GM23338 (cell line): ENCODE results near the gene WDR49. TPM values are rescaled to one million over a fixed set of nuclear protein-coding genes. Genes with fewer than 3 reads are reported as not detected.

ENCODE experiments used
- ATAC-seq: fragments of 200-7000 bp; cut with Tn5 transposase; 3 replicates; pipeline ENCODE4 v1.9.1; 2020
- DNase-seq: peaks from one replicate; pipeline ENCODE4 v3.0.0-alpha.2; 2015; ENCODE audit warnings: low spot score
- H2AFZ ChIP-seq: fragments of 200-600 bp; sonication (generic); 2 replicates; pipeline ENCODE4 v1.8.0; 2016; ENCODE audit warnings: antibody characterized with exemption, mild to moderate bottlenecking, moderate library complexity
- H3F3A ChIP-seq: fragments of 200-600 bp; sonication (generic); replicated peaks from 2 replicates; pipeline ENCODE4 v1.8.0; 2017; ENCODE audit warnings: antibody characterized with exemption, mixed run types, low read depth
- H3K27ac ChIP-seq: fragments of 200-600 bp; sonication (generic); 2 replicates; pipeline ENCODE4 v1.6.1; 2016; ENCODE audit warnings: low read depth
- H3K27me3 ChIP-seq: fragments of 200-600 bp; sonication (generic); 2 replicates; pipeline ENCODE4 v1.8.0; 2016; ENCODE audit warnings: mild to moderate bottlenecking, mixed run types, moderate library complexity; ENCODE audit not compliant: insufficient read depth
- H3K36me3 ChIP-seq: fragments of 200-600 bp; sonication (generic); 2 replicates; pipeline ENCODE4 v1.8.0; 2016; ENCODE audit warnings: mild to moderate bottlenecking; ENCODE audit not compliant: insufficient read depth
- H3K4me1 ChIP-seq: fragments of 200-600 bp; sonication (generic); 2 replicates; pipeline ENCODE4 v1.8.0; 2016; ENCODE audit warnings: mild to moderate bottlenecking, moderate library complexity; ENCODE audit not compliant: insufficient read depth
- H3K4me2 ChIP-seq: fragments of 200-600 bp; sonication (generic); 2 replicates; pipeline ENCODE4 v1.7.1; 2017; ENCODE audit warnings: mixed run types
- H3K4me3 ChIP-seq: fragments of 200-600 bp; sonication (generic); 2 replicates; pipeline ENCODE4 v1.6.1; 2016; ENCODE audit warnings: mixed run types
- H3K79me2 ChIP-seq: fragments of 200-600 bp; sonication (generic); replicated peaks from 2 replicates; pipeline ENCODE4 v1.8.0; 2017; ENCODE audit warnings: mild to moderate bottlenecking; ENCODE audit not compliant: insufficient read depth
- H3K9me2 ChIP-seq: fragments of 200-600 bp; sonication (generic); 2 replicates; pipeline ENCODE4 v1.8.0; 2017; ENCODE audit not compliant: insufficient read depth
- H4K20me1 ChIP-seq: fragments of 200-600 bp; sonication (generic); replicated peaks from 2 replicates; pipeline ENCODE4 v1.8.0; 2017; ENCODE audit warnings: mild to moderate bottlenecking; ENCODE audit not compliant: insufficient read depth
- H3K27ac Mint-ChIP-seq: 2 replicates; pipeline ENCODE4 v1.8.0; 2020; ENCODE audit warnings: inconsistent platforms, mild to moderate bottlenecking, moderate library complexity, mixed read lengths
- H3K27me3 Mint-ChIP-seq: 3 replicates; pipeline ENCODE4 v1.8.0; 2022; ENCODE audit warnings: low read depth, mild to moderate bottlenecking, moderate library complexity, mixed read lengths, inconsistent platforms; ENCODE audit not compliant: insufficient read depth, poor library complexity
- H3K36me3 Mint-ChIP-seq: 3 replicates; pipeline ENCODE4 v1.8.0; 2021; ENCODE audit warnings: low read depth, mild to moderate bottlenecking, inconsistent platforms, moderate library complexity, mixed read lengths
- H3K4me1 Mint-ChIP-seq: 3 replicates; pipeline ENCODE4 v1.8.0; 2020; ENCODE audit warnings: mild to moderate bottlenecking, inconsistent platforms, mixed read lengths
- H3K4me3 Mint-ChIP-seq: 3 replicates; pipeline ENCODE4 v1.8.0; 2021; ENCODE audit warnings: moderate library complexity, mild to moderate bottlenecking, inconsistent platforms, mixed read lengths
- H3K9me3 Mint-ChIP-seq: 3 replicates; pipeline ENCODE4 v1.8.0; 2020; ENCODE audit warnings: moderate library complexity, mild to moderate bottlenecking, inconsistent platforms, mixed read lengths
- CREB1 ChIP-seq: fragments of 250-450 bp; sonication (Bioruptor Pico); IDR thresholded peaks from 2 replicates; pipeline ENCODE4 v1.5.0; 2020; ENCODE audit warnings: low read depth, mild to moderate bottlenecking, moderate library complexity
- CTCF ChIP-seq, 2 experiments: fragments of 200-600 bp in 1 of 2; sonication (generic) in 1 of 2; conservative IDR thresholded peaks; 2 replicates each; pipeline versions ENCODE4 v1.5.1 to v1.6.1; 2016 to 2017; ENCODE audit warnings: antibody characterized with exemption in 2 of 2, low read depth in 2 of 2, mild to moderate bottlenecking in 2 of 2, moderate library complexity in 1 of 2
- ETS1 ChIP-seq: IDR thresholded peaks from 2 replicates; pipeline ENCODE4 v1.6.1; 2016; ENCODE audit warnings: antibody characterized with exemption
- EZH2 ChIP-seq: fragments of 200-600 bp; sonication (generic); IDR thresholded peaks from one replicate; pipeline ENCODE4 v1.8.0; 2017; ENCODE audit warnings: antibody characterized with exemption, mild to moderate bottlenecking, low read depth; ENCODE audit not compliant: unreplicated experiment
- EZH2phosphoT487 ChIP-seq: fragments of 200-600 bp; sonication (generic); IDR thresholded peaks from one replicate; pipeline ENCODE4 v1.8.1; 2018; ENCODE audit warnings: antibody characterized with exemption; ENCODE audit not compliant: unreplicated experiment
- JUNB ChIP-seq: IDR thresholded peaks from one replicate; pipeline ENCODE4 v1.6.1; 2016; ENCODE audit warnings: antibody characterized with exemption; ENCODE audit not compliant: unreplicated experiment
- NANOG ChIP-seq: IDR thresholded peaks from 2 replicates; pipeline ENCODE4 v1.6.1; 2016; ENCODE audit warnings: antibody characterized with exemption, borderline replicate concordance
- POLR2AphosphoS5 ChIP-seq: IDR thresholded peaks from 2 replicates; pipeline ENCODE4 v1.6.1; 2016; ENCODE audit warnings: antibody characterized with exemption, low read depth
- REST ChIP-seq: IDR thresholded peaks from one replicate; pipeline ENCODE4 v1.6.1; 2018; ENCODE audit warnings: antibody characterized with exemption; ENCODE audit not compliant: unreplicated experiment
- STAT1 ChIP-seq: IDR thresholded peaks from one replicate; pipeline ENCODE4 v1.6.1; 2016; ENCODE audit warnings: antibody characterized with exemption; ENCODE audit not compliant: unreplicated experiment
- ZNF114 ChIP-seq: fragments of 250-450 bp; sonication (Bioruptor Pico); IDR thresholded peaks from 2 replicates; pipeline ENCODE4 v1.5.0; 2020; ENCODE audit warnings: mild to moderate bottlenecking, moderate library complexity
- ZNF331 ChIP-seq: fragments of 250-450 bp; sonication (Bioruptor Pico); IDR thresholded peaks from 2 replicates; pipeline ENCODE4 v1.5.0; 2020; ENCODE audit warnings: low read depth, mild to moderate bottlenecking, moderate library complexity
- ZNF462 ChIP-seq: fragments of 250-450 bp; sonication (Bioruptor Pico); IDR thresholded peaks from 2 replicates; pipeline ENCODE4 v1.5.0; 2020; ENCODE audit warnings: mild to moderate bottlenecking, moderate library complexity
- polyA plus RNA-seq: library from polyadenylated mRNA; unstranded; fragments of >200 nt; fragmentation: Nextera tagmentation; extraction: Ambion mirVana; gene quantifications from 2 replicates; pipeline ENCODE4 v1.2.1, GENCODE V29; 2016
- total RNA-seq: library from RNA; depleted of rRNA; stranded (reverse); fragments of >200 nt; shearing (Covaris generic); gene quantifications from 2 replicates; pipeline ENCODE4 v1.2.3, GENCODE V29; 2014

The WDR49 gene
- total and polyA plus RNA-seq, 2 experiments from 2014 or later = 1.4 to 1.9 TPM

GRCh38 chr3:167489571-167489970 is 164.2 kb downstream of the WDR49 start:
- H3K4me3 ChIP-seq = no peak overlapping the region
- H3K9me2 ChIP-seq = no peaks in the 10 kb centered on the region
- H3K79me2 ChIP-seq = no peaks in the 10 kb centered on the region
- H3K36me3 ChIP-seq = no peaks in the 10 kb centered on the region
- H3K4me1 ChIP-seq = peaks cover 28% of the 10 kb centered on the region
- ATAC-seq = no peak
- peaks cover 3% of the 10 kb centered on the region for H3K27me3 Mint-ChIP-seq
- H3K27ac ChIP-seq = no peak overlapping the region
- no peaks in the 10 kb centered on the region for H3K27me3 ChIP-seq
- H3K36me3 Mint-ChIP-seq = no peaks in the 10 kb centered on the region
- H3K9me3 Mint-ChIP-seq = no peaks in the 10 kb centered on the region
- peaks cover 23% of the 10 kb centered on the region for H3K4me1 Mint-ChIP-seq
- no peak for TF ChIP-seq ZNF462 (CRISPR knock-in tag)
- no peak for TF ChIP-seq CTCF (conservative IDR thresholded peaks at IDR 0.05; ENCODE audit: low read depth in 2 of 2)
- TF ChIP-seq JUNB = no peak
- no peak for TF ChIP-seq ETS1
- TF ChIP-seq ZNF114 (CRISPR knock-in tag) = no peak
- no peak for TF ChIP-seq REST
- no peak for TF ChIP-seq ZNF331
- no peak for TF ChIP-seq POLR2AphosphoS5
- TF ChIP-seq EZH2 = no peak
- TF ChIP-seq EZH2phosphoT487 = no peak
- no peak for TF ChIP-seq NANOG
- TF ChIP-seq STAT1 = no peak
- no peak for TF ChIP-seq CREB1 (CRISPR knock-in tag)
- no peak overlapping the region for H3K4me3 Mint-ChIP-seq
- no peak overlapping the region for H3K4me2 ChIP-seq
- no peaks in the 10 kb centered on the region for H3F3A ChIP-seq
- H3K27ac Mint-ChIP-seq = no peak overlapping the region
- no peak for DNase-seq
- H2AFZ ChIP-seq = no peak overlapping the region
- no peaks in the 10 kb centered on the region for H4K20me1 ChIP-seq
